Upper lobe of right lung (tissue), 1 donor: Measurements from ENCODE around the gene TIGD2. TPM values are rescaled to one million over a fixed set of nuclear protein-coding genes. Genes with fewer than 3 reads are reported as not detected.

ENCODE experiments used
- ATAC-seq: fragments of 200-7000 bp; cut with Tn5 transposase; one replicate; pipeline ENCODE4 v1.9.1; 2020; ENCODE audit warnings: mild to moderate bottlenecking, moderate library complexity
- DNase-seq: peaks from one replicate; pipeline ENCODE4 v3.0.0-alpha.2; 2020
- H3K27ac ChIP-seq: fragments of 200-600 bp; one replicate; pipeline ENCODE4 v1.8.0; 2022
- H3K27me3 ChIP-seq: fragments of 200-600 bp; one replicate; pipeline ENCODE4 v1.8.0; 2022; ENCODE audit warnings: mild to moderate bottlenecking
- H3K36me3 ChIP-seq: fragments of 200-600 bp; one replicate; pipeline ENCODE4 v1.8.0; 2022
- H3K4me1 ChIP-seq: fragments of 200-600 bp; one replicate; pipeline ENCODE4 v1.8.0; 2022
- H3K4me3 ChIP-seq: fragments of 200-600 bp; one replicate; pipeline ENCODE4 v1.8.0; 2022; ENCODE audit warnings: mild to moderate bottlenecking
- H3K9me3 ChIP-seq: fragments of 200-600 bp; one replicate; pipeline ENCODE4 v1.8.0; 2022
- intact Hi-C: fragments of 100-400 bp; cut with DNase I; formaldehyde crosslinking; loops from one replicate; pipeline ENCODE4 v1.11.0; 2022
- total RNA-seq: library from RNA; stranded (reverse); fragmentation: NEBNext Ultra II Directional; extraction: Animal tissue kit (Norgen Biotek cat#: 25700); gene quantifications from one replicate; pipeline ENCODE4 v1.2.1, GENCODE V29; 2021
- TF ChIP-seq, protein P1 (sequence below): fragments of 200-600 bp; IDR thresholded peaks from one replicate; pipeline ENCODE4 v1.8.0; 2022; ENCODE audit warnings: antibody characterized with exemption
- donor health status: DM: no; HTN: yes; CAD: no; lungs with severe emphysema.

The TIGD2 gene
- total RNA-seq, 1 donor from 2014 or later, result 5.1 TPM

DNA sequence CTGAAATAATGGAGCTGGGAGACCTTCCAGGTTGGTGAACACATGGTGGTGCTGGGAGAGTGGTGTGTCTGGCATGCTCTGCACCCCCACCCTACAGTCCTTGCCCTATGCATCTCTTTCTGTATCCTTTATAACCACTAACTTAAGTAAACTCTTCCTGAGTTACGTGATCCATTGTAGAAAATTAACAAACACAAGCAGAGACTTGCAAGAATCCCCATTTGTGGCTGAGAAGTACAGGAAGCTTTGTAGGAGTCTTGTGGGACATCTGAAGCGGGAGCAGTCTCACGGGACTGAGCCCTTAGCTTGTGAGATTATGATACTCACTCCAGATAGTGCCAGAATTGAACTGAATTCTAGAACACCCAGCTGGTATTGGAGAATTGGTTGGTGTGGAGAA lies 40.0 kb upstream of the TIGD2 start:
- Histone ChIP-seq H3K27ac (no peak overlapping the region), H3K4me3 (no peak overlapping the region), H3K4me1 (no peaks in the 10 kb centered on the region), H3K27me3 (no peaks in the 10 kb centered on the region), H3K9me3 (no peaks in the 10 kb centered on the region), H3K36me3 (no peaks in the 10 kb centered on the region)
- DNase-seq (no peak), ATAC-seq (no peak)
- intact Hi-C loops, result no loop called here
- TF ChIP-seq, protein P1, sequence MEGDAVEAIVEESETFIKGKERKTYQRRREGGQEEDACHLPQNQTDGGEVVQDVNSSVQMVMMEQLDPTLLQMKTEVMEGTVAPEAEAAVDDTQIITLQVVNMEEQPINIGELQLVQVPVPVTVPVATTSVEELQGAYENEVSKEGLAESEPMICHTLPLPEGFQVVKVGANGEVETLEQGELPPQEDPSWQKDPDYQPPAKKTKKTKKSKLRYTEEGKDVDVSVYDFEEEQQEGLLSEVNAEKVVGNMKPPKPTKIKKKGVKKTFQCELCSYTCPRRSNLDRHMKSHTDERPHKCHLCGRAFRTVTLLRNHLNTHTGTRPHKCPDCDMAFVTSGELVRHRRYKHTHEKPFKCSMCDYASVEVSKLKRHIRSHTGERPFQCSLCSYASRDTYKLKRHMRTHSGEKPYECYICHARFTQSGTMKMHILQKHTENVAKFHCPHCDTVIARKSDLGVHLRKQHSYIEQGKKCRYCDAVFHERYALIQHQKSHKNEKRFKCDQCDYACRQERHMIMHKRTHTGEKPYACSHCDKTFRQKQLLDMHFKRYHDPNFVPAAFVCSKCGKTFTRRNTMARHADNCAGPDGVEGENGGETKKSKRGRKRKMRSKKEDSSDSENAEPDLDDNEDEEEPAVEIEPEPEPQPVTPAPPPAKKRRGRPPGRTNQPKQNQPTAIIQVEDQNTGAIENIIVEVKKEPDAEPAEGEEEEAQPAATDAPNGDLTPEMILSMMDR, result no peak

GRCh38 chr4:89072921-89073320 lies 38.4 kb upstream of the TIGD2 start:
- no peak for DNase-seq
- ATAC-seq, result no peak
- H3K27ac ChIP-seq, result no peak overlapping the region
- intact Hi-C loops, result no loop called here
- no peaks in the 10 kb centered on the region for H3K9me3 ChIP-seq
- H3K36me3 ChIP-seq, result no peaks in the 10 kb centered on the region
- no peak overlapping the region for H3K4me3 ChIP-seq
- no peaks in the 10 kb centered on the region for H3K27me3 ChIP-seq
- TF ChIP-seq, protein P1, result no peak
- H3K4me1 ChIP-seq, result no peaks in the 10 kb centered on the region

- Histone ChIP-seq H3K27me3 (no peaks in the 10 kb centered on the region), H3K36me3 (no peaks in the 10 kb centered on the region), H3K4me3 (no peak overlapping the region), H3K9me3 (no peaks in the 10 kb centered on the region), H3K4me1 (no peaks in the 10 kb centered on the region), H3K27ac (no peak overlapping the region)
- DNase-seq, result no peak
- ATAC-seq, result no peak
- TF ChIP-seq, protein P1, result no peak
- intact Hi-C loops, result no loop called here
Measured at GRCh38 chr4:89077761-89078160, 33.6 kb upstream of the TIGD2 start.

- Histone ChIP-seq H3K27ac (no peak overlapping the region), H3K4me3 (no peak overlapping the region), H3K27me3 (no peaks in the 10 kb centered on the region), H3K36me3 (no peaks in the 10 kb centered on the region), H3K9me3 (no peaks in the 10 kb centered on the region), H3K4me1 (no peaks in the 10 kb centered on the region)
- ATAC-seq, result no peak
- intact Hi-C loops, result no loop called here
- TF ChIP-seq, protein P1, result no peak
- no peak for DNase-seq
Measured at GRCh38 chr4:89078300-89078699, 33.0 kb upstream of the TIGD2 start.

- TF ChIP-seq, protein P1, result no peak
- Histone ChIP-seq H3K4me3 (no peak overlapping the region), H3K27ac (no peak overlapping the region), H3K36me3 (no peaks in the 10 kb centered on the region), H3K27me3 (no peaks in the 10 kb centered on the region), H3K9me3 (no peaks in the 10 kb centered on the region), H3K4me1 (no peaks in the 10 kb centered on the region)
- ATAC-seq (no peak), DNase-seq (no peak)
- intact Hi-C loops, result no loop called here
Measured at GRCh38 chr4:89099034-89099433, 12.3 kb upstream of the TIGD2 start.

- intact Hi-C loops, result no loop called here
- ATAC-seq (no peak), DNase-seq (no peak)
Measured at GRCh38 chr4:89099471-89099870, 11.9 kb upstream of the TIGD2 start.

More at GRCh38 chr4:89099471-89099870, 11.9 kb upstream of the TIGD2 start:
- Histone ChIP-seq H3K4me3 (no peak overlapping the region), H3K9me3 (no peaks in the 10 kb centered on the region), H3K27me3 (no peaks in the 10 kb centered on the region), H3K27ac (no peak overlapping the region), H3K4me1 (no peaks in the 10 kb centered on the region), H3K36me3 (no peaks in the 10 kb centered on the region)
- TF ChIP-seq, protein P1, result no peak
